Measurements from ENCODE around the gene SLC16A6. TPM values are rescaled to one million over a fixed set of nuclear protein-coding genes. Genes with fewer than 3 reads are reported as not detected.

SLC16A6 gene
- polyA plus RNA-seq, 3 donors, result 12.3 to 24.7 (median 14.0) TPM

DNA sequence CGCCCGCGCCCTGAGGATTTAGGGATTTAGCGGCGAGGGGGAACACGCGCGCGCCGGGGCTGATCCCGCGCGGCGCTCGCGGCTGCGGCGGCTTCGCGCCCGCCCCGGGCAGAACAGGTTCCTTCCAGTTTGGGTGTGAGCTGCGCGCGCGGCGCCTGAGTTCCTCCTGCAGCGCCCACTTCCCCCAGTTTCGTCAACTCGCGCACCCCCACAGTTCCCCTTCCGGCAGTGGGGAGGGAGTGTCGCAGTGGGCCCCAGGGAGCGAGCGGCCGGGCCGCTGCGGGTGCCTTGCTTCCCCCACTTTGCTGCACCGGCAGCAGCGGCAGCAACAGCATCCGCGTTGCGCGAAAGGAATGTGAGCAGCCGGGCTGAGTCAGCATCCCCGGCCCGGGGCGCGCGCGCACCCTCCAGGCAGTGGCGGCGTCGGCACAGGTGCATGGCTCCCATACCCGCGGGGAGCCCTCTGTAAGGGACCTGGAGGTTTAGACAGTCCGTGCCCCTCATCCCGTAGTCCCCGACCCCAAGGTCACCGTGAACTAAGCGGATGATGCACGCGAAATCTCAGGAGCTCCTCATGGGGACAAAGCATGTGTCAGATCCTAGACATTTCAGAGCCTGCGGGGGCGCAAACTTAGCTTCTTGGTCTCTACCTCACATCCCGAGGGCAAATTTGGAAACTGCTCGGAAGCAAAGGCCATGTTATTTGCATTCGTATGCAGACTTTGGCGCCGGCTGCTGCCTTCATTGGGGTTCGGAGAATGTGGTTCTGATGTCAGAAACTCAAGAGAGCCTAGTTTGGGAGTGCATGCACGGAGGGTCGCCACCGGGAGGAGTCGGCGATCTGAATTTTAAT lies 1.1 kb upstream of the SLC16A6 start:
- peak overlapping the region; percentile 77 to 87 for H3K4me3 Mint-ChIP-seq

More for the DNA sequence above, 1.1 kb upstream of the SLC16A6 start:
- Mint-ChIP-seq H3K9me3 (peaks cover 0 to 2% (median 0%) of the 10 kb centered on the region in 7 donors), H3K4me1 (peaks cover 66% of the 10 kb centered on the region), H3K27ac (peak overlapping the region; percentile 91 to 97 (median 96)), H3K27me3 (ENCODE audit: low read depth in 3 of 3) (peaks cover 0 to 2% (median 2%) of the 10 kb centered on the region in 3 donors), H3K36me3 (peaks cover 17 to 23% of the 10 kb centered on the region in 2 donors)
- no peaks in the 10 kb centered on the region for H3K36me3 ChIP-seq (replicated peaks in 1 of 2; ENCODE audit: control insufficient read depth in 1 of 2, insufficient read depth in 2 of 2, low read length in 2 of 2)
- no peaks in the 10 kb centered on the region for H3K9me3 ChIP-seq (replicated peaks in 1 of 2; ENCODE audit: control insufficient read depth in 1 of 2, insufficient read depth in 1 of 2, low read length in 2 of 2)
- H3K79me2 ChIP-seq (ENCODE audit: insufficient read depth, low read length), result peaks cover 51% of the 10 kb centered on the region
- H3K27me3 ChIP-seq (ENCODE audit: control insufficient read depth in 2 of 2, insufficient read depth in 2 of 2, low read length in 2 of 2), result no peaks in the 10 kb centered on the region
- TF ChIP-seq, protein P1, sequence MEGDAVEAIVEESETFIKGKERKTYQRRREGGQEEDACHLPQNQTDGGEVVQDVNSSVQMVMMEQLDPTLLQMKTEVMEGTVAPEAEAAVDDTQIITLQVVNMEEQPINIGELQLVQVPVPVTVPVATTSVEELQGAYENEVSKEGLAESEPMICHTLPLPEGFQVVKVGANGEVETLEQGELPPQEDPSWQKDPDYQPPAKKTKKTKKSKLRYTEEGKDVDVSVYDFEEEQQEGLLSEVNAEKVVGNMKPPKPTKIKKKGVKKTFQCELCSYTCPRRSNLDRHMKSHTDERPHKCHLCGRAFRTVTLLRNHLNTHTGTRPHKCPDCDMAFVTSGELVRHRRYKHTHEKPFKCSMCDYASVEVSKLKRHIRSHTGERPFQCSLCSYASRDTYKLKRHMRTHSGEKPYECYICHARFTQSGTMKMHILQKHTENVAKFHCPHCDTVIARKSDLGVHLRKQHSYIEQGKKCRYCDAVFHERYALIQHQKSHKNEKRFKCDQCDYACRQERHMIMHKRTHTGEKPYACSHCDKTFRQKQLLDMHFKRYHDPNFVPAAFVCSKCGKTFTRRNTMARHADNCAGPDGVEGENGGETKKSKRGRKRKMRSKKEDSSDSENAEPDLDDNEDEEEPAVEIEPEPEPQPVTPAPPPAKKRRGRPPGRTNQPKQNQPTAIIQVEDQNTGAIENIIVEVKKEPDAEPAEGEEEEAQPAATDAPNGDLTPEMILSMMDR (IDR thresholded peaks at IDR 0.05), result no peak
- WGBS (ENCODE audit: insufficient coverage), result under 1% methylated on average over 67 of the region's 76 CpGs
- H3K4me1 ChIP-seq (ENCODE audit: control insufficient read depth in 1 of 2, insufficient read depth in 2 of 2, low read length in 2 of 2), result peaks cover 76 to 82% of the 10 kb centered on the region in 2 donors
- peak overlapping the region; percentile 96 to 97 for H3K27ac ChIP-seq (ENCODE audit: low read depth in 1 of 2, low read length in 2 of 2)
- H3K4me3 ChIP-seq (replicated peaks in 1 of 3; ENCODE audit: low read depth in 2 of 3, low read length in 3 of 3), result peak overlapping the region; percentile 55 to 97 (median 87)
- peak overlapping the region; percentile 55 for H2AFZ ChIP-seq (ENCODE audit: insufficient read depth, low read depth, low read length, poor library complexity, severe bottlenecking)
- intact Hi-C loops (cut with micrococcal nuclease), result loop anchor here (1.0 to 5.0 kb wide), 3 partner anchors 21 to 57 kb away; partner anchors contain the start of gene AMZ2 (in 1 of the 2)
- H3K4me2 ChIP-seq (replicated peaks; ENCODE audit: extremely low read depth, low read length, poor library complexity, severe bottlenecking), result peak overlapping the region; percentile 79
- DNase-seq, result peak; percentile 96 to 99 (median 99)
- H4K20me1 ChIP-seq (ENCODE audit: insufficient read depth, low read length), result no peaks in the 10 kb centered on the region
- peak overlapping the region; percentile 100 for H3K9ac ChIP-seq (ENCODE audit: insufficient read depth, low read length, poor library complexity, severe bottlenecking)
